D721Med (cell line): ENCODE results near the gene CDH4.

Experiments used
- DNase-seq: peaks from one replicate; pipeline ENCODE4 v3.0.0; 2011; ENCODE audit warnings: low spot score; ENCODE audit not compliant: insufficient read length
- FAIRE-seq: peaks from 2 replicates; lab custom pipeline; 2011; peaks lifted over from hg19 to GRCh38; lab: Jason Lieb, UNC
- CTCF ChIP-seq: IDR thresholded peaks from 2 replicates; pipeline ENCODE4 v1.5.1; 2012; ENCODE audit warnings: mild to moderate bottlenecking, control low read depth; ENCODE audit not compliant: insufficient read depth; ENCODE audit errors: missing control alignments

Gene CDH4

GRCh38 chr20:61460261-61461052 lies 208.4 kb downstream of the CDH4 start:
- DNase-seq = no peak
- no peak for TF ChIP-seq CTCF
- FAIRE-seq = no peak

GRCh38 chr20:61461461-61461860 lies 209.4 kb downstream of the CDH4 start:
- no peak for TF ChIP-seq CTCF
- FAIRE-seq = no peak
- DNase-seq = no peak

- no peak for TF ChIP-seq CTCF
- no peak for DNase-seq
- FAIRE-seq = no peak
These were observed 212.5 kb downstream of the CDH4 start for GRCh38 chr20:61464307-61465303.

GRCh38 chr20:61475729-61476128 lies 223.7 kb downstream of the CDH4 start:
- DNase-seq = no peak
- no peak for TF ChIP-seq CTCF
- no peak for FAIRE-seq

GRCh38 chr20:61476956-61477355 lies 224.9 kb downstream of the CDH4 start:
- no peak for TF ChIP-seq CTCF
- no peak for FAIRE-seq

GRCh38 chr20:61477451-61477861 lies 225.4 kb downstream of the CDH4 start:
- no peak for FAIRE-seq

More at GRCh38 chr20:61476956-61477355, 224.9 kb downstream of the CDH4 start:
- DNase-seq = no peak

More at GRCh38 chr20:61477451-61477861, 225.4 kb downstream of the CDH4 start:
- DNase-seq = no peak
- no peak for TF ChIP-seq CTCF
